ENCODE results near the gene NDUFB5.
A peak's percentile ranks its signal among the peaks of the same experiment; 100 is the strongest.

The NDUFB5 gene

DNA sequence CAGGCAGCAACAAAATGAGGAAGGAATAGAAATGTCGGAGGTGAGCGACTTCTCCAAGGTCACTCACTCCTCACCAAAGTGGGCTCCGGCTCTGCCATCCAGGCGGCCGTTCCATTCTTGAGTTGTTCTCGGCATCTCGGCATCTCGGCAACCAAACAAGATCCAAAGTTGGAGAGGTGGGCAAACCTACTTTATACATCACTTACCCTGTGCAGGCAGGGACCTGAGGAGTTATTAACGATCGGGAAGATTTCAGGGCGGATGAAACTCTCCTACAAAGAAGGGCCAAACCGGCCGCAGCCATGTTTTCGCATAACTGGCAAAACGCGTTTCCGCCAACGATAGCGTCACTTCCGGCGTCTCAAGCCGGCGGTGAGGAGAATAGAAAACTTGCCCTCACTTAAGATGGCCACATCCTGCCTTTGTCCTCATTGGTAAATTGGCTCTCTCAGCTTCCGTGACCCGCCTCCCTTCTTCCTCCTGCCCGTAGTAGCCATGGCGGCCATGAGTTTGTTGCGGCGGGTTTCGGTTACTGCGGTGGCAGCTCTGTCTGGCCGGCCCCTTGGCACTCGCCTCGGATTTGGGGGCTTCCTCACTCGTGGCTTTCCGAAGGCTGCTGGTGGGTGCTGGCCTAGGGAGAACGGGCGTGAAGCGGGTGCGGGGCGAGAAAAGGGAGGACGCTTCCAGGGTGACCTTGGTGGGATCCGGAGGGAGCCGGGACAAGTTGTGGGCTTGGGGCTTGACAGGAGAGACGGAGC lies at the start of gene NDUFB5, which contains the start of gene MRPL47:
Gene NDUFB5, plus strand, starts transcription at position 474 of the 758 bp plus-strand sequence. Its CDS starts 22 bp downstream, at position 496.
Gene MRPL47, minus strand, starts transcription at position 318 of the 758 bp plus-strand sequence. Its CDS starts 14 bp downstream, at position 304.
- DNase-seq, result peak; percentile 91

GRCh38 chr3:179558742-179559364 lies 45.7 kb upstream of the NDUFB5 start:
- DNase-seq, result peak; percentile 74

GRCh38 chr3:179560791-179561190 lies 43.8 kb upstream of the NDUFB5 start:
- no peak for DNase-seq

GRCh38 chr3:179562591-179563270 lies 41.9 kb upstream of the NDUFB5 start, which contains the start of gene ACTL6A:
ACTL6A (plus strand) TSS chr3:179562926; CDS start chr3:179563093, 167 bp downstream.
- DNase-seq, result peak; percentile 97

DNA sequence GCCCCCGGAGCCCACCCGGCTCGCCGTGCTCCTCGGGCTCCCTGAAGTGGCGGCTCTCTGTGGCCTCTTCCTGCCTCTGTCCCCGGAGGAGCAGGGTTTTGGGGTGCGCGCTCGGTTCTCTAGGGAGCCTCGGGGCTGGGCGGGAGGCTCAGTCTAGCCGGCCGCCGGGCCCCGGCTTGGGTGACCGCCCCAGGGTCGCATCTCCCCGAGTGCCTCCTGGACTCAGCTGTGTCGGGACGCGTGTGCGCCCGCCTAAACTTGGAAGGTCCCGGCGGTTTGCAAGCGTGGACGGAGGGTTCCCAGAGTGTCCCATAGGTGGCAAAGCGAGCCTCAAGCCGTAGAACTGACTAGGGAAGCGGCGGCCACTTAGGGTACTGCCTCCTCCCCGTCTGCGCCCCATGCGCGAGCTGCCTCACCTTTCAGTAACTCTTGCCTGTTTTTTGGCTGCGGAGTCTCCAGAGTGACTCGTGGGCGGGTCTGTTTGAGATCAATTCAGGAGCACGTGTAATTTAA lies 41.3 kb upstream of the NDUFB5 start:
- peak; percentile 48 for DNase-seq

DNA sequence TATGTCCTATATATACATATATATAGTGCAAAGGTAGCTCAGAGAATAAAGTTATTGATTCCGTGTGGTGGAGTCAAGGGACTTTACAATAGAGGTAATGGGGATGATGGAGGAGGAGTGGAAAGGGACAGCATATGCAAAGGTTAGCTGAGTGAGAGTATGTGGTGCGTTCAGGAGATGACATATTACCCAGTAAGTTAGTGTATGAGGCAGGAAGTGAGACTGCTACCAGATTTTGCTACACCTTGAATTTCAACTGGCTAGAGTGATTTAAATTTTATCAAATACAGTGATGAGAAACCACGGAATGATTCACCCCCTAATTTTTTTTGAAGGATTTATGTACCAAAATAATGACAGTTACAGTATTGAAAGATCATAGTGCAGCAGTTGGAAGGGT lies 39.1 kb upstream of the NDUFB5 start:
- DNase-seq, result no peak

DNA sequence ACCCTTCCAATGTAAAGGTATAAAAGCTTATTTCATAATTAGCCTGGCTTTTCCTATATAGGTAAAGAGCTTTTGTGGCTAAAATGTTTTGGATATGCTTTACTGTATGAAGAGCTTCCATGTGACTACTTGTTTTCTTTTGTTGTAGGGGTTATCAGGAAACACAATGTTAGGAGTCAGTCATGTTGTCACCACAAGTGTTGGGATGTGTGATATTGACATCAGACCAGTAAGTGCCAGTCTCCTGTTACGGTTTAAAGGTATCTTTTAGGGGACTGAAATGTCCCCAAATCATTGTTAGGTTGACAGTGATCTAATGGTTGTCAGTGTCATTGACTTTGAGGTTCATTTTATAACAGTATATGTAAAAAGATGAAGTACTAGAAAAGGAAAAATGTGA lies 23.6 kb upstream of the NDUFB5 start:
- DNase-seq, result no peak

DNA sequence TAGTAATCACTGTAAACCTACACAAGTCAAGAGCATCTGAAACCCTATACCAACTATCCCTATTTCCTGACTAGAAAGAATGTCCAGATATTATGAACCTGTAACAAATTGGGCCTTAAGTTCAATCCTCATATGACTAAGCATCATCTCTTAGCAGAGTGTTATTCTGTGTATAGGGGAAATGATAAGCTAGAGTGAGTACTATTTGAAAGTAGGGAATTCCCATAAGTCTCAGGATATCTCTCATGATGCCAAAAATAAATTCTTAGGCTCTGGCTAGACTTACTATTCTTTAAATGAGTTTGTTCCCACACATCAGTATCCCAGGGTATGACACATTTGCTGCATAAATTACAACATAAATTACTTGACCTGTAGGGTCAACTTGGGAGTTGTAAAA lies 15.5 kb upstream of the NDUFB5 start:
- DNase-seq, result no peak

DNA sequence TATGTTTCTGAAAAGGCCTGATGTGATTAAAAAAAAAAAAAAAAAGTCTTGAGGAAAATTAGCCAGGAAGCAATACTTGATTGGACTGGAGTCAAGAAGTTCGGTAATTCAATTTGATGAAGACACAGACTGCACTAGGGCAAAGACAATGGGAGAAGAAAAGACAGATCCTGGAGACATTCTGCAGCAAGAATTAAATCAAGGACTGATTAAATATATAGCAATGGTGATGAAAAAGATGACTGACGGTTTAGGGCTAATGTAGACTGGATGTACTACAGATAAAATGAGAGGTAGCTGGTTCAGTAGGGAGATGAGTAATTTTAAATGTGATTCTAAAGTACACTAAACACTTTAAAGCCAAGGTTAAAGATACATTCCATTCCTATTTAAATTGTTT lies 13.9 kb upstream of the NDUFB5 start:
- DNase-seq, result no peak

- no peak for DNase-seq
Measured at GRCh38 chr3:179591313-179591712, 13.3 kb upstream of the NDUFB5 start.

DNA sequence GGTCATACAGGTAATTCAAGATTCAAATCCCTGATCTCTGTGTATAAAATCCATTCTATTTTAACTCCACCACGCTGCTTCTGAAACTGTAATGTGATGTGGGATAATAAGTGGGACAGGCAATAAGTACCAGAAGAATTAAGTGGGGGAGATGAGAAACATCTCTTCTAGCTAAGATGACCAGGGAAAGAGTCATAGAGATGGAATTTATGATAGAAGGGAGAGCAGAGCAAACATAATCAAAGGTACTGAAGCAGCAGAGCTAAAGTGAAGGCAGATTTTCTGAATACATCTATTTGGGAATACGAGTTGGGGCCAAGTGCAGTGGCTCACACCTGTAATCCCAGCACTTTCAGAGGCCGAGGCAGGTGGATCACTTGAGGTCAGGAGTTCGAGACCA lies 5.1 kb upstream of the NDUFB5 start:
- DNase-seq, result no peak

DNA sequence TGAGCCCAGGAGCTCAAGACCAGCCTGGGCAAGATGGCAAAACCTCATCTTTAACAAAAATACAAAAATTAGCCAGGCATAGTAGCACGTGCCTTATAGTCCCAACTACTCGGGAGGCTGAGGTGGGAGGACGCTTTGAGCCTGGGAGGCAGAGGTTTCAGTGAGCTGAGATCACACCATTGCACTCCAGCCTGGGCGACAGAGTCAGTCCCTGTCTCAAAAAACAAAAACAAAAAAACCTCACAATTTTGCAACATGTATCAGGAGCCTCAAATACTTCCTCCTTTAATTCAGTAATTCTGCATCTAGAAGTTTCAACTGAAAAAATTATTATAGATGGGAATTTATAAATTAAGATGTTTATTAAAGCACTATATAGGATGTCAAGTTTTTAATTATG lies 1.3 kb upstream of the NDUFB5 start:
- DNase-seq, result no peak

GRCh38 chr3:179603831-179604230 lies 763 bp upstream of the NDUFB5 start:
- DNase-seq, result no peak

DNA sequence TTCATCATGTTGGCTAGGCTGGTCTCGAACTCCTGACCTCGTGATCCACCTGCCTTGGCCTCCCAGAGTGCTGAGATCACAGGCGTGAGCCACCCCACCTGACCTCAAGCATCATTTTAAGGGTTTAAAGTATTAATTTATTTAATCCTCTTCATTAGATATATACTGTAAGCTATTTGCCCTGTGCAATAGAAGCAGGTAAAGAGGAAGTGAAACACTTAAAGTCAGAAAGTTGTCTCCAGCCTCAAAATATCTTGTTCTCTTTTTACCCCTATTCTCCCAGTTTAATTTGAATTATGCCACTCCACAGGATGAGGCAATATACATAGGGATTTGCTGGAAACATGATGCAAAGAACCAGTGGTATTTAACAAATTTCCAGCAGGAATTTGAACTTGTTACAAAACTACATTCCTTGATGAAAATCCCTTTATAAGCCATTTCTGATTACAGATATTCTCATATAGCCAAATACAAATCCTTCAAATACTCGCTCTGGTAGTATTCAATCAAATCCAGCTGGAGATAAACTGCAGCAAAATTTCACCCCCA lies 2.0 kb downstream of the NDUFB5 start:
- no peak for DNase-seq

DNA sequence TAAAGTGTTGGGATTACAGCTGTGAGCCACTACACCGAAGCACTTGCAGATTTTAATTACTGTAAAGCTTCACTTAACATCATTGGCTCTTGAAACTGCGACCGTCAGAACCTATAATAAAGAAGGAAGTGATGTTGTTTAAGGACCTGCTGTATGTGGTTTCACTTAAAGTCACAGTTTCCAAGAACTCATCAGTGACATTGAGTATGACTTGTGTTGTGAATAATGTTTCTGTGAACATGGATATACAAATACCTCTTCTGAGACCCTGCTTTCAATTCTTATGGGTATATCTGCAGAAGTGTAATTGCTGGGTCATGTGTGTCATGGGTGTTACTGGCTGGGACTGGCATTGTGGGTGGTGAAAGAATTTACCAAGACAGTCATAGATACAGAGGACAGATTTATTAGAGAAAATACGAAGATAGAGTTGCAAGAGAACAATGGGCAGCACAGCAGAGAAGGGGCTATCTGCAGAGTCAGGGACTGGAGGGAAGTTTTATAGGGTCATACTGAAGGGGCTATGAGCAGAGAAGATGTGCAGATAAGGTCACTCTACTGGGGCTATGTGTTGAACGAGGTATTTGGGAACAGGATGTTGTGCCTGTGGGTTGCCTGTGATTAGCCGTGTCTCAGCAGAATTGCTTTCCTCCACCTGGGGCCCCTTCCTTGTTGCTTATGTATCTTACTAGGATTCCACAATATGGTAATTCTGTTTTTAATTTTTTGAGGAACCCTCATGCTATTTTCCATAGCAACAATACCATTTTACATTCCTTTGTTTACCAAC lies 4.5 kb downstream of the NDUFB5 start:
- DNase-seq, result no peak

GRCh38 chr3:179610066-179610465 lies 5.5 kb downstream of the NDUFB5 start:
- no peak for DNase-seq

- no peak for DNase-seq
Measured at GRCh38 chr3:179613807-179614206, 9.2 kb downstream of the NDUFB5 start.

DNA sequence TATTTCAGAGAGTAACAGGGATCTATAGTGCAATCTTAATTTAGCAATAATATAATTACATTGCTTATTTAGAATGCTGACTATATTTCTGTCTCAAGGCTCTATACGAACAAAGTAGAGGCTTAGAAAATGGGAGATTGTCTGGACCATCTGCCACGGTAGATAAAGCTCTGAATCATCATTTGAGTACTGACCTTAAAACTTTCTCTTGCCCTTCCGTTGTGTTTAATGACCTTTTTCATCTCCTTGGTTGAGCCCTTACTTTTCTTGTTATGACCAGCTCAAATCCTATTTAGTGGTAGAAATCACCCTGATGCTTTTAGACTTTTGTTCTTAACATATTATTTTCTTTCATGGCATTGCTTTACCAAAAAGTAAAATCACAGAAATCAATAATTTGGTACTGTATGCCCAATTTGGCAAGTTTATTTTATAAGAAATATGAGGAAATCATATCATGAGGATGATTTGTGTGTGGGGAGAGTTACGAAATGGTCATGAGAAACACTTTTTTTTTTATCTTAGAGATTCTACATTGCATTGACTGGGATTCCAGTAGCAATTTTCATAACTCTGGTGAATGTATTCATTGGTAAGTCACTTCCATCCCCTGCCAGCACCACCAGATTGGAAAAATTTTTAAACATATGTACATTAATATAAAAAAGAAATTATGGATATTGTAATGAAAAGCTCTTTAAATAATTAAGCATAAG lies 11.0 kb downstream of the NDUFB5 start:
- DNase-seq, result no peak

DNA sequence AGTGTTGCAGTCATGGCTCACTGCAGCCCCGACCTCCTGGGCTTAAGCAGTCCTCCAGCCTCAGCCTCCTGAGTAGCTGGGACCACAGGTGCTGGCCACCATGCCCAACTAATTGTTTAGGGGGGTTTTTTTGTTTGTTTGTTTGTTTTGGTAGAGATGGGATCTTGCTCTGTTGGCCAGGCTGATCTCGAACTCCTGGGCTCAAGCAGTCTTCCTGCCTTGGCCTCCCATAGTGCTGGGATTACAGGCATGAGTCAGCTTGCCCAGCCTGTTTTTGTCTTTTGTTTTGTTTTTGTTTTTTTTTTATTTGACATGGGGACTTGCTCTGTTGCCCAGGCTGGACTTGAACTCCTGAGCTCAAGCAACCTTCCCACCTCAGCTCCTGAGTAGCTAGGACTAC lies 17.4 kb downstream of the NDUFB5 start:
- no peak for DNase-seq

DNA sequence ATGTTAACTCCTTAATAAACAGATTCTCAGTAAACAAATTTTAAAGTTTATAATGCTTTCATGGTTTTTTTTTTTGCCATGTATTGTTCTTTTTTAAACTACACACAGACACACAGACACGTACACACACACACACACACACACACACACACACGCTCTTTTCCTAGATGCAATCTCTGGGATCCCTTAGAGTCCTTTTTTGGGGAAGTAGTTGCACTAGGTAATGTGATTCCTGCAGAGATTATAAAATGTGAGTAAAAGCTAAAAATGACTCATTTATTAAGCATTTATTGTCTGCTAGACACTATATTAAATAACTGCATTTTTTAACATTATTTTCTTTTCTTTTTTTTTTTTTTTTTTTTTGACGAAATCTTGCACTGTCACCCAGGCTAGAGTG lies 19.9 kb downstream of the NDUFB5 start:
- no peak for DNase-seq

GRCh38 chr3:179630753-179631451 lies 26.3 kb downstream of the NDUFB5 start:
- no peak for DNase-seq
